ENCODE measurements around the gene C10orf105.
A peak's percentile ranks its signal among the peaks of the same experiment; 100 is the strongest.

Gene C10orf105

DNA sequence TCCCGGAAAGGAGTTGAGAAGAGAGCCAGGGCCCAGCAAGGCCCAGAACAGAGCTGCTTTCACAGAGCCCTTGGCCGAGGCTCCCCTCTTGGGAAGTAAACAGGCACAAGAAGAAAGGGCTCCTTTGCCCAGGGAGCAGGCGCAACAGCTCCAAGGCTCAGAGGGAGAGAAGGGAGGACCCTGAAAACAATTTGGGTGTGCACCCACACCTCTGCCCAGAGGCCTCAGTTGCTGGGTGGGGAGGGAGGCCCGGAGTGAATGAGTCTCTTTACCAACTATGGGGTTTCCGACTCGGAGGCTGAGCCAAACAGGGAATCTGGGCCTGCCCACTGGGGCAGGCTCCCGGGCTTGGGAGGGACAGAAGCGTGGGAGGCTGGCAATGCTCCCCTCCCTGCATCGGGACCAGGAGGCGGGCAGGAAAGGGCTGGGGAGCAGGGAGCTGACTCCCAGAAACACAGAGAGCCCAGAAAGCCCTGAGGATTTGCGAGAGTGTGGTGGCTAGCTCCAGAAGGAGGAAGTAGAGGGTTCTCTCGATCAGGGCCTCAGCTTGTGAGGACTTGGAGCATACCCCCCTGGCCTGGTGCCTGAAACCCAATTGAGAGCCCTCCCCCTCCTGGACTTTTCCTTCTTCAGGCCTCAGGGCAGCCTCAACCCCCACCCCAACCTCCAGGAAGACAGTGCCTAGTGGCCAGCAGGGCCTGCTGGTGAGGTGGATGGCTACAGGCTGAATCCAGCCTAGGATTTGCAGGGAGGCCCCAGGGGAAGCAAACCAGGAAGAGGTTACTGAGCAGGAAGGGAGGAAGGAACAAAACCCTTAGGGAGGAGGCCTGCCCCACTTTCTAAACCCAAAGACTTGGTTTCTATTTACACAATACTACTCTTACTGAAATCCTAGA is 6.2 kb downstream of the C10orf105 start:
- H3K4me1 ChIP-seq (ENCODE audit: control insufficient read depth, insufficient read depth, low read length) = peaks cover 52% of the 10 kb centered on the region
- no peaks in the 10 kb centered on the region for H3K9me3 ChIP-seq (ENCODE audit: control insufficient read depth, low read length)
- H3K36me3 ChIP-seq (ENCODE audit: control insufficient read depth, insufficient read depth, low read length, severe bottlenecking) = no peaks in the 10 kb centered on the region
- H3K27me3 ChIP-seq (replicated peaks; ENCODE audit: control insufficient read depth, insufficient read depth, low read length) = no peaks in the 10 kb centered on the region
- DNase-seq (ENCODE audit: low read depth) = peak; percentile 82
- peak overlapping the region; percentile 67 for H3K4me3 ChIP-seq (ENCODE audit: low read length)
- H3K9ac ChIP-seq (ENCODE audit: low read length) = peak overlapping the region; percentile 86

DNA sequence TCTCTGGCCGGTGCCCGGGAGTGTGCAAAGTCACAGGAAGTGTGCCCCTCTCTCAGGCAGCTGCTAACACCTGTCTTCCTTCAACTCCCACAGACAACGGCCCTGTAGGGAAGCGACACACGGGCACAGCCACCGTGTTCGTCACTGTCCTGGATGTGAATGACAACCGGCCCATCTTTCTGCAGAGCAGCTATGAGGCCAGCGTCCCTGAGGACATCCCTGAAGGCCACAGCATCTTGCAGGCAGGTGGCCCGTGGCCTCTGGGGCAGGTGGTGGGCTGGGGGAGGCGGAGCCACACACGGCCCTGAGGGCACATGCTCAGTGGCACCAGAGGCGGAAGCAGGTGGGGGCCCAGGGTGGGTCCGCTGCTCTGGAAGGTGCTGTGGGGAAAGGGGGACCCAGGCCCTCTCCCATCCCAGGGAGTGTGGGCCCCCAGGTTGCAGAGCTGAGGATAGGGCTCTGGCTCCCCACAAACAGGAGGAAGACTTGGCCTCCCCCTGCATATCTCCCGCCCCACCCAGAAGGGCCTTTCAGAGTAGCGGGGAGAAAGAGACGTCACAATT is 6.9 kb downstream of the C10orf105 start:
- H3K27me3 ChIP-seq (replicated peaks; ENCODE audit: control insufficient read depth, insufficient read depth, low read length) = no peaks in the 10 kb centered on the region
- no peaks in the 10 kb centered on the region for H3K36me3 ChIP-seq (ENCODE audit: control insufficient read depth, insufficient read depth, low read length, severe bottlenecking)
- DNase-seq (ENCODE audit: low read depth) = no peak
- peak overlapping the region; percentile 86 for H3K9ac ChIP-seq (ENCODE audit: low read length)
- H3K9me3 ChIP-seq (ENCODE audit: control insufficient read depth, low read length) = no peaks in the 10 kb centered on the region
- H3K4me3 ChIP-seq (ENCODE audit: low read length) = no peak overlapping the region
- peaks cover 47% of the 10 kb centered on the region for H3K4me1 ChIP-seq (ENCODE audit: control insufficient read depth, insufficient read depth, low read length)

DNA sequence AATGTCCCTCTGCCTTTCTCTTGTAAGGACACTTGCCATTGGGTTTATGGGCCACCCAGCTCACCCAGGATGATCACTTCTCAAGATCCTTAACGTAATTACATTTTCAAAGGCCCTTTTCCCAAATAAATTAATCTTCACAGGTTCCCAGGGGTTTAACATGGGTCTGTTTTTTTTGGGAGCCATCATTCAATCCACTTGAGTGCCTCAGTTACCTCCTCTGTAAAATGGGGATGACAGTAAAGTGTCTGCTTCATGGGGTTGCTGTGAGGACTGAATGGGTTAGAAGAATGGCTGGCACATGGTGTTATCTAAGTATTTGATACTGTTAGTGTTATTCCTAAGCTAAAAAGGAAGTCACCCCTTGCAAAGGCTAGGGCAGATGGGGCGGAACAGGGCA is 7.4 kb downstream of the C10orf105 start:
- no peak overlapping the region for H3K4me3 ChIP-seq (ENCODE audit: low read length)
- DNase-seq (ENCODE audit: low read depth) = no peak
- H3K9me3 ChIP-seq (ENCODE audit: control insufficient read depth, low read length) = no peaks in the 10 kb centered on the region
- no peaks in the 10 kb centered on the region for H3K27me3 ChIP-seq (replicated peaks; ENCODE audit: control insufficient read depth, insufficient read depth, low read length)
- H3K36me3 ChIP-seq (ENCODE audit: control insufficient read depth, insufficient read depth, low read length, severe bottlenecking) = no peaks in the 10 kb centered on the region
- peaks cover 43% of the 10 kb centered on the region for H3K4me1 ChIP-seq (ENCODE audit: control insufficient read depth, insufficient read depth, low read length)
- H3K9ac ChIP-seq (ENCODE audit: low read length) = no peak overlapping the region

DNA sequence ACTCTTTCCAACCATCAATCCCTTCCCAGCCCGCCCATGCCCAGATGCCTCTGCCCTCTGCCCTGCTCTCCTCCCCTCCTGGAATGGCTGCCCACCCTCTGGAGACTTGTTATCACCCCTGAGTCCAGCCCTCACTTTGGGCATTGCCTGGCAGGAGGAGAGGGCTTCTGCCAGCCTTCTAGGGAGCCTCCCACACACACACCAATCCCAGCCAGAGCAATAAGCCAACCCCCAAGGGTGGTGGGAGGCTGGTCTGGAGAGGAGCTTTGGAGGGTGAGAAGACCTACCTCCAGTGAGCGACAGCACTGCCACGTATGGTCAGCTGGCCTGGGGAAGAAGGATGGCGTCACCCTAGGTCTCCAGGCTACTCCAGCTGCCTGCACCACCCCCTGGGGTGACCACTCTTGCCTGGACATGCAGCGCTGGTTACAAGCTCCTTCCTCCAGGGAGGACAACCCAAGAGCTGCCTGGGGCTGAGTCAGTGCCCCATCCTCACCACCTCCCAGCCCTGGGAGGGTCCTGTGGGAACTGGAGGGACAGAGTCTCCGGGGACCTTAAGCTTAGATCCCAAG is 8.4 kb downstream of the C10orf105 start:
- peaks cover 41% of the 10 kb centered on the region for H3K4me1 ChIP-seq (ENCODE audit: control insufficient read depth, insufficient read depth, low read length)

DNA sequence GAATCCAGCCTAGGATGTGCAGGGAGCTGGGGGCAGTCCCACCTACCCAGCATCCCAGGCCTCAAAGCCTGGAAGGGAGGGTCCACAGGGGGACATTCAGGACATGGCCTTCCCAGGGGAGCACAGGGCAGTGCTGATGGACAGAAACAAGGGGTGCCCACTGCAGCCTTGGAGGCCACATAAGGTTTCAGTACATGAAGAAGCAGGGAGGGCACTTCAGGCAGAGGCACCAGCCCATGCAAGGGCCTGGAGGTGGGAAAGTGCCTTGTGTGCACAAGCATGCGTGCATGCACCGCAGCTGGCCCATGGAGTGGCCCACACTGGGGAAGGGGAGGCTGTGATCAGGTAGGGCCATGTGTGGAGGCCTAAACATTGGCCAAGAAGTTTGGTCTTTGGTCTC is 9.1 kb downstream of the C10orf105 start:
- Histone ChIP-seq H3K36me3 (ENCODE audit: control insufficient read depth, insufficient read depth, low read length, severe bottlenecking) (no peaks in the 10 kb centered on the region), H3K9me3 (ENCODE audit: control insufficient read depth, low read length) (no peaks in the 10 kb centered on the region), H3K4me3 (ENCODE audit: low read length) (no peak overlapping the region), H3K4me1 (ENCODE audit: control insufficient read depth, insufficient read depth, low read length) (peaks cover 46% of the 10 kb centered on the region), H3K9ac (ENCODE audit: low read length) (no peak overlapping the region), H3K27me3 (replicated peaks; ENCODE audit: control insufficient read depth, insufficient read depth, low read length) (no peaks in the 10 kb centered on the region)
- no peak for DNase-seq (ENCODE audit: low read depth)

More for the DNA sequence above, 8.4 kb downstream of the C10orf105 start:
- Histone ChIP-seq H3K27me3 (replicated peaks; ENCODE audit: control insufficient read depth, insufficient read depth, low read length) (no peaks in the 10 kb centered on the region), H3K9me3 (ENCODE audit: control insufficient read depth, low read length) (no peaks in the 10 kb centered on the region), H3K36me3 (ENCODE audit: control insufficient read depth, insufficient read depth, low read length, severe bottlenecking) (no peaks in the 10 kb centered on the region), H3K9ac (ENCODE audit: low read length) (no peak overlapping the region), H3K4me3 (ENCODE audit: low read length) (no peak overlapping the region)
- no peak for DNase-seq (ENCODE audit: low read depth)

DNA sequence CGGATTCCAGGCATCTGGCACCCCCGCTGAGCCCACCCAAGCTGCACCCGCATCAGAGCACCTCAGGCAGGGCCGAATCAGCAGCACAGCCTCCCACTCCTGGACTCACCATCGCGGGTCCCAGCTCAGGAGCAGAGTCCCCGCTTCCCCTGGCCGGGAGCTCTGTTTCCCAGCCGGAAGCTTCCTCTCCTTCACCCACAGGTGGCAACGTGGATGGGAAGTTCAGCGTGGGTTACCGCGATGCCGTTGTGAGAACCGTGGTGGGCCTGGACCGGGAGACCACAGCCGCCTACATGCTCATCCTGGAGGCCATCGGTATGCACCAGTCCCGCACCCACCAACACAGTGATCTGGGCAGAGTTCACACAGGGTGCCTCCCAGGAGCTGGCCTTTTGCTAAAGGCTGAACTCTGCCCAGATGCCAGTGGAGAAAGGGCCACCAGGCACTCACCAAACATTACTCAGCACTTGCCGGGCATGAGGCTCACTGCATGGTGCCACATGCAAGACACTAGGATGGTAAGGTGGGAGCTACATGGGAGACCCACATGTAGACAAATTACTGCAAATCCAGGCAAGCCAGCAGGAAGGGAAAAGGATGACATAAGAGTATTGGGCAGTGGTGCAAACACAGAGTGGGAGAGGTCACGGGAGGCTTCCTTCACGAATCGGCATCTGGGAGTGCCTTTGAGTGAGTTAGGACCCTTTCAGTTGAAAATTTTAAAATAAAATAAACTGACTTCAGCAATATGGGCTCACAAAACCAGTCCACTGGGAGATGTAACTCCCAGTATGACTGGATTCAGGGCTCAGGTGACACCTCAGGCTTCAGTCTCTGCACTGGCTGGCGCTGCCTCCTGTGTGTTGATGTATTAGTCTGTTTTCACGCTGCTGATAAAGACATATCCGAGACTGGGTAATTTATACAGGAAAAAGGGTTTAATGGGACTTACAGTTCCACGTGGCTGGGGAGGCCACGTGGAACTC is 10.4 kb downstream of the C10orf105 start:
- Histone ChIP-seq H3K36me3 (ENCODE audit: control insufficient read depth, insufficient read depth, low read length, severe bottlenecking) (no peaks in the 10 kb centered on the region), H3K9ac (ENCODE audit: low read length) (no peak overlapping the region), H3K4me3 (ENCODE audit: low read length) (no peak overlapping the region), H3K4me1 (ENCODE audit: control insufficient read depth, insufficient read depth, low read length) (peaks cover 35% of the 10 kb centered on the region), H3K27me3 (replicated peaks; ENCODE audit: control insufficient read depth, insufficient read depth, low read length) (no peaks in the 10 kb centered on the region), H3K9me3 (ENCODE audit: control insufficient read depth, low read length) (no peaks in the 10 kb centered on the region)
- DNase-seq (ENCODE audit: low read depth) = no peak

DNA sequence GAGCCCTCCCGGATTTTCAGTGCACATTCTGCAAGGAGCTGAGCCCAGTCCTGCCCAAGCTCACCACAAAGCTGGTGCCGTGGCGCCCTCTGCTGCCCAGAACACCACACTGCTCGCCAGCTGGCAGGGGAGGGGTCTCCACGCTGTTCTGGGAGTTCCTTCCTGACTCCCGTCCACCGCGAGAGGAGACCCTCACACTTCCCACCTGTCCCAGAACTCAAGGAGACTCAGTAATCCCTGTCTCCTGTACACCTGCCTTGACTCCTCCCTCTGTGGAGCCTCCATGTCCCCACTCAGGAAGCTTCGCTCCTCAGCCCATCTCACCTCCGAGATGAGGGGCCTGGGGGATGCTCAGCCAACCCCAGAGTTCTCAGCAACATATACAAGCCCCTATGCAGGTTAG is 11.3 kb downstream of the C10orf105 start:
- H3K9ac ChIP-seq (ENCODE audit: low read length) = no peak overlapping the region
- H3K4me3 ChIP-seq (ENCODE audit: low read length) = no peak overlapping the region
- H3K9me3 ChIP-seq (ENCODE audit: control insufficient read depth, low read length) = no peaks in the 10 kb centered on the region
- peaks cover 2% of the 10 kb centered on the region for H3K27me3 ChIP-seq (replicated peaks; ENCODE audit: control insufficient read depth, insufficient read depth, low read length)
- peak; percentile 60 for DNase-seq (ENCODE audit: low read depth)
- H3K36me3 ChIP-seq (ENCODE audit: control insufficient read depth, insufficient read depth, low read length, severe bottlenecking) = no peaks in the 10 kb centered on the region
- peaks cover 26% of the 10 kb centered on the region for H3K4me1 ChIP-seq (ENCODE audit: control insufficient read depth, insufficient read depth, low read length)

DNA sequence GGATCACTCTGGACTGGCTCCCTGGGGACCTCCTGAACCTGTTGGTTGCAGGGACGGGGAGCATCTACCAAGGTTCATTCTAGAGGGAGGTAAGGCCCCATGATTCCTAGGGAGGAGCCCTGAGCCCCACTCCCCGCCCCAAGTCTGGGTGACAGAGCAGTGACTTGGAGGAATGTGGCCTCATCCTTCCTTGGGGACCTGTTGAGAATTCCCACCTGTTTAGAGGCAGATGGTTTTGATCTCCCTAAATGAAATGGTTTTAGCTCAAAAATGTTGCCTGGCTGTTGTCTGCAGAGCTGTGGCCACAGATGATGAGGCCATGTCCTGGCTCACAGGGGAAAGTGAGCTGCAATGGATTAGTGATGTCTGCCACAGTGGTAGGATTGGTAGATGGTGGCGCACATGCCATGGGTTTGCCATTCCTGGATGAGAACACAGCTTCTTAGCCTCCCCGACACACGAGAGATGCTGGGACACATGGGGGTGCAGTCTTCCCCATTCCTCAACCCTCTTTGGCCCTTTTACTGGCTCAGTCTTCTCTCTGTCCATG is 12.3 kb downstream of the C10orf105 start:
- Histone ChIP-seq H3K4me1 (ENCODE audit: control insufficient read depth, insufficient read depth, low read length) (peaks cover 18% of the 10 kb centered on the region), H3K9me3 (ENCODE audit: control insufficient read depth, low read length) (no peaks in the 10 kb centered on the region), H3K36me3 (ENCODE audit: control insufficient read depth, insufficient read depth, low read length, severe bottlenecking) (no peaks in the 10 kb centered on the region), H3K4me3 (ENCODE audit: low read length) (no peak overlapping the region), H3K9ac (ENCODE audit: low read length) (no peak overlapping the region), H3K27me3 (replicated peaks; ENCODE audit: control insufficient read depth, insufficient read depth, low read length) (peaks cover 9% of the 10 kb centered on the region)
- DNase-seq (ENCODE audit: low read depth) = no peak

DNA sequence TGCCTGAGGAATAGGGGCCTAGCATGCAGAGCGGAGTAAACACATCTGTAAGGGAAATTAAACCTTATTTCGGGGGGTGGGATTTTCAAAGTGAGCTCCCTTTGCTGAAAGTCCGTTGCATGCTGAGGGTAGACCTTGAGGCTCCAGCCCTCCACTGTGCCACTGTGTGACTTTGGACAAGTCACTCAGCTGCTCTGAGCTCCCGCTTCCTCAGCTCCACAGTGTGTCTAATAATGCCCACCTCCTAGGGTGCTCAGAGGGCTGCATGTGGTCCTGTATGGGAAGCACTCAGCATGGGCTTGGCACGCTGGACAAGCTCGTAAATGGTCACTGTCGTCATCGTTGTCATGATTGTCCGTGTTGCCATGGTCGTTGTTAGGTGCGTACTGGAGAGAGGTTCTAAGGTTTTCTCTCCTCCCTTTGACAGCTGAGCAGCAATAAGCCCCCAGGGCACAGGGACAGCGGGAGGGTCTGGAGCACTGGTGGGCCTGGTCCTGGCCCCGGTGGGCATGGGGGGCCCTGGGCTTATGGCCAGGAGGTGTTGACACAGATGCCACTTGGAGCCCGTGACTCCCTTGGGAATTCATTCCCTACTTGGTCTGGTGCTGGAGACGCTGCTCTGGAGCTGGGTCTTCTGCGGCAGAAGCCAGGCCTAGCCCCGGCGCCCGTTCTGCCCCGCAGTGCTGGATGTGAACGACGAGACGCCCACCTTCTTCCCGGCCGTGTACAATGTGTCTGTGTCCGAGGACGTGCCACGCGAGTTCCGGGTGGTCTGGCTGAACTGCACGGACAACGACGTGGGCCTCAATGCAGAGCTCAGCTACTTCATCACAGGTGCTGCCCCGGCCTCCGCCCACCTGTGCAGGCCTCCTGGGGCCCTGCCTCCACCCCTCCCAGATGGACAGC is 13.1 kb downstream of the C10orf105 start:
- DNase-seq (ENCODE audit: low read depth) = no peak

DNA sequence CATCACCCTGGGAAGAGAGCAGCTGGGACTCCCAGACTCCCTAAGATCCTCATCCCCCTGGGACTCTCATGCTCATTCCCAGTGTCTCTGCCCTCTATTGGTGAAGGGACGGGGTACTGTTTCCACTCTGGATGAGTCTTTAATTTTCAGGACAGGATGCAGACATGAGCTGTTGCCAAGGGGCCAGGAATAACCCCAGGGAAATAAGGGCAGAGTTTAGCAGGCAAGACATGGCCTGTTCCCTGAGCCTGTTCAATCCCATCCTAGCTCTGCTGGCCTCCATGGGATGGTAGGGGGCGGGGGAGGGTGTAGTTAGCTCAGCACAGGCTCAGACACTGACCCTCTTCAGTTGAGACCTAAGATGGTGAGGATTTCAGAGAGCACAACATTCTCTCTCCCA is 14.0 kb downstream of the C10orf105 start:
- Histone ChIP-seq H3K9ac (ENCODE audit: low read length) (no peak overlapping the region), H3K27me3 (replicated peaks; ENCODE audit: control insufficient read depth, insufficient read depth, low read length) (peaks cover 20% of the 10 kb centered on the region), H3K9me3 (ENCODE audit: control insufficient read depth, low read length) (no peaks in the 10 kb centered on the region), H3K36me3 (ENCODE audit: control insufficient read depth, insufficient read depth, low read length, severe bottlenecking) (no peaks in the 10 kb centered on the region), H3K4me3 (ENCODE audit: low read length) (no peak overlapping the region), H3K4me1 (ENCODE audit: control insufficient read depth, insufficient read depth, low read length) (peaks cover 15% of the 10 kb centered on the region)
- no peak for DNase-seq (ENCODE audit: low read depth)

More for the DNA sequence above, 13.1 kb downstream of the C10orf105 start:
- no peak overlapping the region for H3K4me3 ChIP-seq (ENCODE audit: low read length)
- peaks cover 18% of the 10 kb centered on the region for H3K4me1 ChIP-seq (ENCODE audit: control insufficient read depth, insufficient read depth, low read length)
- no peak overlapping the region for H3K9ac ChIP-seq (ENCODE audit: low read length)
- no peaks in the 10 kb centered on the region for H3K36me3 ChIP-seq (ENCODE audit: control insufficient read depth, insufficient read depth, low read length, severe bottlenecking)
- H3K9me3 ChIP-seq (ENCODE audit: control insufficient read depth, low read length) = no peaks in the 10 kb centered on the region
- peaks cover 13% of the 10 kb centered on the region for H3K27me3 ChIP-seq (replicated peaks; ENCODE audit: control insufficient read depth, insufficient read depth, low read length)
